IMR-90 (cell line): Measurements from ENCODE around the gene ABHD17A. TPM values are rescaled to one million over a fixed set of nuclear protein-coding genes. Genes with fewer than 3 reads are reported as not detected.

Experiments
- ATAC-seq: fragments of 200-7000 bp; cut with Tn5 transposase; 2 replicates; pipeline ENCODE4 v1.9.1; 2020; ENCODE audit warnings: low read depth, mild to moderate bottlenecking, moderate library complexity
- BruUV-seq: library from RNA; stranded (reverse); fragments of 400-500 nt; replicated peaks from 2 replicates; lab custom pipeline; 2021; lab: Mats Ljungman, UMichigan
- CTCF ChIA-PET: fragments of 300-600 bp; formaldehyde crosslinking; extraction: SDS; loops from one replicate; lab custom pipeline; 2021; ENCODE audit warnings: antibody characterized with exemption; lab: Yijun Ruan, JAX
- POLR2A ChIA-PET: fragments of 300-600 bp; sonication (Branson Sonifier 250); formaldehyde crosslinking; loops from one replicate; lab custom pipeline; 2022; ENCODE audit warnings: antibody characterized with exemption; ENCODE audit not compliant: unreplicated experiment; lab: Charles Lee
- DNase-seq: peaks from one replicate; pipeline ENCODE4 v3.0.0; 2013
- H2AFZ ChIP-seq: replicated peaks from 2 replicates; pipeline ENCODE3; 2013; ENCODE audit warnings: low read length, mild to moderate bottlenecking; ENCODE audit not compliant: poor library complexity
- H2AK5ac ChIP-seq: 2 replicates; pipeline ENCODE4 v1.6.1; 2013; ENCODE audit warnings: low read depth, low read length, inconsistent platforms
- H2AK9ac ChIP-seq: replicated peaks from 2 replicates; pipeline ENCODE3; 2013; ENCODE audit warnings: mild to moderate bottlenecking, low read depth, low read length, moderate library complexity; ENCODE audit not compliant: poor library complexity
- H2BK120ac ChIP-seq: 2 replicates; pipeline ENCODE4 v1.6.1; 2013; ENCODE audit warnings: low read depth, low read length, inconsistent platforms
- H2BK15ac ChIP-seq: 3 replicates; pipeline ENCODE4 v1.6.1; 2013; ENCODE audit warnings: low read depth, low read length, inconsistent platforms
- H2BK20ac ChIP-seq: 2 replicates; pipeline ENCODE4 v1.6.1; 2013; ENCODE audit warnings: low read depth, mild to moderate bottlenecking, inconsistent platforms, low read length, moderate library complexity
- H2BK5ac ChIP-seq: 2 replicates; pipeline ENCODE4 v1.6.1; 2013; ENCODE audit warnings: mild to moderate bottlenecking, low read depth, low read length, inconsistent platforms; ENCODE audit not compliant: poor library complexity, severe bottlenecking
- H3K14ac ChIP-seq: replicated peaks from 2 replicates; pipeline ENCODE4 v1.6.1; 2013; ENCODE audit warnings: low read depth, low read length, inconsistent platforms
- H3K18ac ChIP-seq: 2 replicates; pipeline ENCODE4 v1.6.1; 2013; ENCODE audit warnings: low read depth, low read length, control low read depth
- H3K23ac ChIP-seq: 2 replicates; pipeline ENCODE4 v1.6.1; 2013; ENCODE audit warnings: low read depth, low read length, inconsistent platforms
- H3K27ac ChIP-seq: 2 replicates; pipeline ENCODE4 v1.5.1; 2013; ENCODE audit warnings: mild to moderate bottlenecking, control low read depth, low read length; ENCODE audit not compliant: insufficient read depth
- H3K27me3 ChIP-seq: 2 replicates; pipeline ENCODE4 v1.6.1; 2013; ENCODE audit warnings: low read length; ENCODE audit not compliant: control insufficient read depth, insufficient read depth
- H3K36me3 ChIP-seq: 2 replicates; pipeline ENCODE4 v1.6.1; 2013; ENCODE audit warnings: low read length, mixed read lengths; ENCODE audit not compliant: control insufficient read depth, insufficient read depth
- H3K4ac ChIP-seq: 2 replicates; pipeline ENCODE4 v1.6.1; 2013; ENCODE audit warnings: low read depth, low read length, inconsistent platforms
- H3K4me1 ChIP-seq: 2 replicates; pipeline ENCODE4 v1.6.1; 2013; ENCODE audit warnings: low read length, mixed read lengths; ENCODE audit not compliant: control insufficient read depth, insufficient read depth
- H3K4me2 ChIP-seq: 2 replicates; pipeline ENCODE4 v1.6.1; 2013; ENCODE audit warnings: low read depth, mild to moderate bottlenecking, control low read depth, low read length, moderate library complexity
- H3K4me3 ChIP-seq: 2 replicates; pipeline ENCODE4 v1.5.1; 2013; ENCODE audit warnings: low read depth, mild to moderate bottlenecking, control low read depth, low read length, moderate library complexity; ENCODE audit not compliant: insufficient read depth
- H3K56ac ChIP-seq: 2 replicates; pipeline ENCODE4 v1.6.1; 2013; ENCODE audit warnings: low read length, inconsistent platforms; ENCODE audit not compliant: insufficient read depth; ENCODE audit errors: extremely low read depth
- H3K79me1 ChIP-seq, 2 experiments: 2 replicates each; pipeline ENCODE4 v1.6.1; 2013; ENCODE audit warnings: low read length in 2 of 2, inconsistent platforms in 1 of 2, low read depth in 1 of 2
- H3K9ac ChIP-seq: 2 replicates; pipeline ENCODE4 v1.6.1; 2013; ENCODE audit warnings: low read depth, low read length, control low read depth
- H3K9me1 ChIP-seq: 2 replicates; pipeline ENCODE4 v1.6.1; 2013; ENCODE audit warnings: low read length, inconsistent platforms; ENCODE audit not compliant: insufficient read depth
- H3K9me3 ChIP-seq: 2 replicates; pipeline ENCODE4 v1.6.1; 2013; ENCODE audit warnings: low read length; ENCODE audit not compliant: control insufficient read depth, insufficient read depth
- H4K20me1 ChIP-seq: 2 replicates; pipeline ENCODE4 v1.6.1; 2013; ENCODE audit warnings: low read length, inconsistent platforms; ENCODE audit not compliant: insufficient read depth
- H4K5ac ChIP-seq: 2 replicates; pipeline ENCODE4 v1.6.1; 2013; ENCODE audit warnings: mild to moderate bottlenecking, low read depth, low read length, control low read depth
- H4K8ac ChIP-seq, 2 experiments: 2 replicates each; pipeline ENCODE4 v1.6.1; 2013; ENCODE audit warnings: low read depth in 2 of 2, low read length in 2 of 2, control low read depth in 1 of 2, inconsistent platforms in 1 of 2
- H4K91ac ChIP-seq: 2 replicates; pipeline ENCODE4 v1.6.1; 2013; ENCODE audit warnings: low read depth, low read length, inconsistent platforms; ENCODE audit not compliant: insufficient read depth
- BHLHE40 ChIP-seq: fragments of 150-350 bp; IDR thresholded peaks from 2 replicates; pipeline ENCODE4 v1.6.1; 2016; ENCODE audit warnings: mild to moderate bottlenecking, low read depth, low read length
- CEBPB ChIP-seq: IDR thresholded peaks from 2 replicates; pipeline ENCODE4 v1.6.1; 2012; ENCODE audit warnings: low read depth, low read length, improper control_type of control experiment
- CHD1 ChIP-seq: IDR thresholded peaks from 2 replicates; pipeline ENCODE4 v1.6.1; 2012; ENCODE audit warnings: low read depth, low read length, improper control_type of control experiment
- CTCF ChIP-seq: conservative IDR thresholded peaks from 2 replicates; pipeline ENCODE4 v1.5.1; 2012; ENCODE audit warnings: mild to moderate bottlenecking, low read depth, low read length, improper control_type of control experiment
- FOS ChIP-seq: fragments of 150-350 bp; IDR thresholded peaks from 2 replicates; pipeline ENCODE4 v1.6.1; 2016; ENCODE audit warnings: low read depth, low read length
- MAFK ChIP-seq: IDR thresholded peaks from 2 replicates; pipeline ENCODE4 v1.6.1; 2012; ENCODE audit warnings: low read depth, low read length, improper control_type of control experiment
- MAZ ChIP-seq: IDR thresholded peaks from 2 replicates; pipeline ENCODE4 v1.6.1; 2012; ENCODE audit warnings: low read depth, mild to moderate bottlenecking, low read length, improper control_type of control experiment, moderate library complexity, borderline replicate concordance
- MXI1 ChIP-seq: IDR thresholded peaks from 2 replicates; pipeline ENCODE4 v1.6.1; 2012; ENCODE audit warnings: low read depth, mild to moderate bottlenecking, low read length, moderate library complexity, borderline replicate concordance
- NFE2L2 ChIP-seq: fragments of 150-350 bp; IDR thresholded peaks from 2 replicates; pipeline ENCODE4 v1.6.1; 2016; ENCODE audit warnings: low read depth, mild to moderate bottlenecking, low read length
- POLR2A ChIP-seq: IDR thresholded peaks from 2 replicates; pipeline ENCODE4 v1.6.1; 2012; ENCODE audit warnings: mild to moderate bottlenecking, low read depth, low read length
- RAD21 ChIP-seq: IDR thresholded peaks from 2 replicates; pipeline ENCODE4 v1.6.1; 2012; ENCODE audit warnings: low read length, improper control_type of control experiment
- RCOR1 ChIP-seq: IDR thresholded peaks from 2 replicates; pipeline ENCODE4 v1.6.1; 2012; ENCODE audit warnings: mild to moderate bottlenecking, low read length, improper control_type of control experiment; ENCODE audit not compliant: insufficient replicate concordance
- RFX5 ChIP-seq: IDR thresholded peaks from 2 replicates; pipeline ENCODE4 v1.8.0; 2012; ENCODE audit warnings: low read depth, mild to moderate bottlenecking, low read length, moderate library complexity
- SMC3 ChIP-seq: fragments of 150-350 bp; IDR thresholded peaks from 2 replicates; pipeline ENCODE4 v1.6.1; 2016; ENCODE audit warnings: low read depth, mild to moderate bottlenecking, antibody characterized with exemption, low read length, moderate library complexity
- USF2 ChIP-seq: fragments of 150-350 bp; IDR thresholded peaks from 2 replicates; pipeline ENCODE4 v1.6.1; 2017; ENCODE audit warnings: mild to moderate bottlenecking, antibody characterized with exemption, low read length, low read depth
- WGBS, 2 experiments: methylation state at CpG; one replicate each; pipeline versions ENCODE4 v1.1.5 to v1.1.7; 2013; ENCODE audit warnings: missing lambda C conversion rate in 2 of 2; ENCODE audit not compliant: insufficient read length in 1 of 2; ENCODE audit errors: extremely low coverage in 2 of 2; 5-methylcytosine and 5-hydroxymethylcytosine counted together
- dilution Hi-C: fragments of 300-500 bp; cut with HindIII; formaldehyde crosslinking; loops from one replicate; pipeline ENCODE4 v1.14.3; 2018; ENCODE audit warnings: low sequenced_read_pairs; ENCODE audit not compliant: unreplicated experiment
- in situ Hi-C: fragments of 300-500 bp; cut with MboI; formaldehyde crosslinking; loops from 3 replicates; pipeline ENCODE4 v1.14.3; 2019; ENCODE audit warnings: low sequenced_read_pairs, inconsistent platforms, mixed read lengths
- intact Hi-C: fragments of 100-400 bp; cut with micrococcal nuclease; formaldehyde crosslinking; loops from 2 replicates; pipeline ENCODE4 v1.10.0; 2022
- polyA plus RNA-seq, 3 experiments: library from polyadenylated mRNA; depleted of rRNA; stranded (reverse); fragments of >200 nt; gene quantifications; 2 replicates each; pipeline ENCODE4 v1.2.3, GENCODE V29; 2012; ENCODE audit warnings: low replicate concordance in 1 of 3
- total RNA-seq: library from RNA; depleted of rRNA; stranded (reverse); fragments of >200 nt; gene quantifications from 2 replicates; pipeline ENCODE4 v1.2.3, GENCODE V29; 2012
- TF ChIP-seq, protein P1 (sequence below): fragments of 150-350 bp; IDR thresholded peaks from 2 replicates; pipeline ENCODE4 v1.6.1; 2016; ENCODE audit warnings: low read depth, mild to moderate bottlenecking, low read length, moderate library complexity, borderline replicate concordance

Gene ABHD17A
- total and polyA plus RNA-seq, 2 of the 4 experiments (the other 2 are of a cell fraction) = 37.8 to 76.2 TPM

- H3K4me1 ChIP-seq = peaks cover 4% of the 10 kb centered on the region; the same call in 1 of the 2 replicates
- H3K36me3 ChIP-seq = peaks cover 10% of the 10 kb centered on the region; the same call in 1 of the 2 replicates
- H2AFZ ChIP-seq = no peak overlapping the region
- H3K27ac ChIP-seq = no peak overlapping the region
- dilution Hi-C loops (no loop called here), in situ Hi-C loops (no loop called here), intact Hi-C loops (no loop called here)
- no peak overlapping the region for H3K9ac ChIP-seq
- H3K27me3 ChIP-seq = no peaks in the 10 kb centered on the region
- no peak overlapping the region for H3K23ac ChIP-seq
- no peak overlapping the region for H3K4ac ChIP-seq
- no peak overlapping the region for H2BK120ac ChIP-seq
- no peak overlapping the region for H4K5ac ChIP-seq
- H3K9me3 ChIP-seq = no peaks in the 10 kb centered on the region
- no TSS peak for BruUV-seq
- no peak for ATAC-seq
- no peak overlapping the region for H2AK9ac ChIP-seq
- no peak overlapping the region for H4K8ac ChIP-seq
- no peak overlapping the region for H2AK5ac ChIP-seq
- H4K91ac ChIP-seq = no peak overlapping the region
- WGBS, 2 experiments = no CpG with 5 or more reads among the region's 11 CpGs
- H3K56ac ChIP-seq = no peak overlapping the region
- H2BK15ac ChIP-seq = no peak overlapping the region
- no peak overlapping the region for H2BK5ac ChIP-seq
- POLR2A ChIA-PET = no interaction called here
- no peak overlapping the region for H3K14ac ChIP-seq
- H2BK20ac ChIP-seq = no peak overlapping the region
- H3K18ac ChIP-seq = no peak overlapping the region
- TF ChIP-seq RAD21 (no peak), CEBPB (no peak), SMC3 (no peak), RFX5 (no peak), MAZ (no peak), BHLHE40 (no peak), NFE2L2 (no peak), CTCF (no peak), CHD1 (no peak), MAFK (no peak), RCOR1 (no peak), POLR2A (no peak), FOS (no peak), MXI1 (no peak), USF2 (no peak)
- TF ChIP-seq, protein P1, sequence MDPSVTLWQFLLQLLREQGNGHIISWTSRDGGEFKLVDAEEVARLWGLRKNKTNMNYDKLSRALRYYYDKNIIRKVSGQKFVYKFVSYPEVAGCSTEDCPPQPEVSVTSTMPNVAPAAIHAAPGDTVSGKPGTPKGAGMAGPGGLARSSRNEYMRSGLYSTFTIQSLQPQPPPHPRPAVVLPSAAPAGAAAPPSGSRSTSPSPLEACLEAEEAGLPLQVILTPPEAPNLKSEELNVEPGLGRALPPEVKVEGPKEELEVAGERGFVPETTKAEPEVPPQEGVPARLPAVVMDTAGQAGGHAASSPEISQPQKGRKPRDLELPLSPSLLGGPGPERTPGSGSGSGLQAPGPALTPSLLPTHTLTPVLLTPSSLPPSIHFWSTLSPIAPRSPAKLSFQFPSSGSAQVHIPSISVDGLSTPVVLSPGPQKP = no peak
- no peak for DNase-seq
- H3K79me1 ChIP-seq = peaks cover 11 to 55% of the 10 kb centered on the region in 2 experiments
- H3K9me1 ChIP-seq = no peaks in the 10 kb centered on the region
- H3K4me2 ChIP-seq = no peak overlapping the region
- CTCF ChIA-PET = no interaction called here
- no peak overlapping the region for H3K4me3 ChIP-seq
- H4K20me1 ChIP-seq = peaks cover 59% of the 10 kb centered on the region
These were observed 55.3 kb downstream of the ABHD17A start for GRCh38 chr19:1829958-1830357.
